ENCODE results near the gene HMCN1.

The HMCN1 gene

GRCh38 chr1:186188736-186189135 lies 454.5 kb downstream of the HMCN1 start:
- H3K4me1 ChIP-seq (ENCODE audit: insufficient read depth, low read length, severe bottlenecking) = peaks cover 21% of the 10 kb centered on the region
- H3K4me3 ChIP-seq (ENCODE audit: low read depth, low read length, poor library complexity, severe bottlenecking) = no peak overlapping the region
- no peaks in the 10 kb centered on the region for H3K27me3 ChIP-seq (ENCODE audit: insufficient read depth, low read length)
- no peaks in the 10 kb centered on the region for H3K79me2 ChIP-seq (ENCODE audit: insufficient read depth, low read length)
- H3K36me3 ChIP-seq (ENCODE audit: insufficient read depth, low read length) = no peaks in the 10 kb centered on the region
- no peaks in the 10 kb centered on the region for H3K9me2 ChIP-seq (ENCODE audit: low read depth, low read length)
- H3K9ac ChIP-seq (ENCODE audit: low read length) = no peak overlapping the region
- H3K4me2 ChIP-seq (ENCODE audit: low read length) = no peak overlapping the region
- TF ChIP-seq EZH2 (IDR thresholded peaks at IDR 0.05; ENCODE audit: borderline replicate concordance, low read length) = no peak
- TF ChIP-seq CTCF (IDR thresholded peaks at IDR 0.05; ENCODE audit: low read length) = no peak
- H3K9me3 ChIP-seq (ENCODE audit: low read length) = no peaks in the 10 kb centered on the region
- H4K20me1 ChIP-seq (ENCODE audit: insufficient read depth, low read length) = no peaks in the 10 kb centered on the region
- no peak overlapping the region for H2AFZ ChIP-seq (ENCODE audit: low read length)
- no peak overlapping the region for H3K27ac ChIP-seq (ENCODE audit: low read depth, low read length, poor library complexity, severe bottlenecking)
- H3F3A ChIP-seq (ENCODE audit: insufficient read depth, low read length) = no peaks in the 10 kb centered on the region

GRCh38 chr1:186189156-186189555 lies 455.0 kb downstream of the HMCN1 start:
- no peaks in the 10 kb centered on the region for H3K9me2 ChIP-seq (ENCODE audit: low read depth, low read length)
- no peaks in the 10 kb centered on the region for H3K36me3 ChIP-seq (ENCODE audit: insufficient read depth, low read length)
- no peaks in the 10 kb centered on the region for H3K79me2 ChIP-seq (ENCODE audit: insufficient read depth, low read length)
- H3F3A ChIP-seq (ENCODE audit: insufficient read depth, low read length) = no peaks in the 10 kb centered on the region
- no peaks in the 10 kb centered on the region for H4K20me1 ChIP-seq (ENCODE audit: insufficient read depth, low read length)
- no peak overlapping the region for H3K9ac ChIP-seq (ENCODE audit: low read length)
- peaks cover 17% of the 10 kb centered on the region for H3K4me1 ChIP-seq (ENCODE audit: insufficient read depth, low read length, severe bottlenecking)
- no peaks in the 10 kb centered on the region for H3K9me3 ChIP-seq (ENCODE audit: low read length)
- no peak overlapping the region for H3K4me2 ChIP-seq (ENCODE audit: low read length)
- no peak overlapping the region for H3K27ac ChIP-seq (ENCODE audit: low read depth, low read length, poor library complexity, severe bottlenecking)
- no peaks in the 10 kb centered on the region for H3K27me3 ChIP-seq (ENCODE audit: insufficient read depth, low read length)
- H3K4me3 ChIP-seq (ENCODE audit: low read depth, low read length, poor library complexity, severe bottlenecking) = no peak overlapping the region
- TF ChIP-seq EZH2 (IDR thresholded peaks at IDR 0.05; ENCODE audit: borderline replicate concordance, low read length) (no peak), CTCF (IDR thresholded peaks at IDR 0.05; ENCODE audit: low read length) (no peak)
- no peak overlapping the region for H2AFZ ChIP-seq (ENCODE audit: low read length)

GRCh38 chr1:186191511-186191910 lies 457.3 kb downstream of the HMCN1 start:
- TF ChIP-seq EZH2 (IDR thresholded peaks at IDR 0.05; ENCODE audit: borderline replicate concordance, low read length) (no peak), CTCF (IDR thresholded peaks at IDR 0.05; ENCODE audit: low read length) (no peak)
- Histone ChIP-seq H3K36me3 (ENCODE audit: insufficient read depth, low read length) (no peaks in the 10 kb centered on the region), H3K9me3 (ENCODE audit: low read length) (no peaks in the 10 kb centered on the region), H2AFZ (ENCODE audit: low read length) (no peak overlapping the region), H3K27me3 (ENCODE audit: insufficient read depth, low read length) (no peaks in the 10 kb centered on the region), H4K20me1 (ENCODE audit: insufficient read depth, low read length) (no peaks in the 10 kb centered on the region), H3K4me3 (ENCODE audit: low read depth, low read length, poor library complexity, severe bottlenecking) (no peak overlapping the region), H3K79me2 (ENCODE audit: insufficient read depth, low read length) (no peaks in the 10 kb centered on the region), H3K4me2 (ENCODE audit: low read length) (no peak overlapping the region), H3F3A (ENCODE audit: insufficient read depth, low read length) (no peaks in the 10 kb centered on the region), H3K9me2 (ENCODE audit: low read depth, low read length) (no peaks in the 10 kb centered on the region), H3K4me1 (ENCODE audit: insufficient read depth, low read length, severe bottlenecking) (no peaks in the 10 kb centered on the region), H3K27ac (ENCODE audit: low read depth, low read length, poor library complexity, severe bottlenecking) (no peak overlapping the region), H3K9ac (ENCODE audit: low read length) (no peak overlapping the region)
